Activated CD4-positive, alpha-beta memory T cell treated with anti-CD3 and anti-CD28 coated beads, Interleukin-2, amount 10 ng/mL, durations not matched to agents 7 days and 5 days (primary cell): Measurements from ENCODE around the gene BNC2. TPM values are rescaled to one million over a fixed set of nuclear protein-coding genes. Genes with fewer than 3 reads are reported as not detected.
"Not testable (repeated sequence)": the region's sequence is repeated elsewhere in the genome, so short reads cannot be mapped to it uniquely, and the experiment has no call there.

Experiments
- CTCF ChIA-PET: fragments of 350-600 bp; sonication (Branson Sonifier 250); formaldehyde crosslinking; loops from one replicate; lab custom pipeline; 2021; ENCODE audit warnings: antibody characterized with exemption, inconsistent platforms; lab: Charles Lee
- POLR2A ChIA-PET: fragments of 350-600 bp; sonication (Branson Sonifier 250); formaldehyde crosslinking; loops from one replicate; lab custom pipeline; 2021; ENCODE audit warnings: antibody characterized with exemption; lab: Charles Lee
- DNase-seq: peaks from one replicate; pipeline ENCODE4 v3.0.0-alpha.2; 2020
- H3K27ac Mint-ChIP-seq: one replicate; pipeline ENCODE4 v1.8.0; 2021; ENCODE audit warnings: mild to moderate bottlenecking, mixed read lengths
- H3K27me3 Mint-ChIP-seq: one replicate; pipeline ENCODE4 v1.8.0; 2021; ENCODE audit warnings: mixed read lengths
- H3K36me3 Mint-ChIP-seq: one replicate; pipeline ENCODE4 v1.8.0; 2021; ENCODE audit warnings: low read depth, mixed read lengths
- H3K4me1 Mint-ChIP-seq: one replicate; pipeline ENCODE4 v1.8.0; 2021; ENCODE audit warnings: mixed read lengths
- H3K4me3 Mint-ChIP-seq: one replicate; pipeline ENCODE4 v1.8.0; 2021; ENCODE audit warnings: mild to moderate bottlenecking, mixed read lengths
- H3K9me3 Mint-ChIP-seq: one replicate; pipeline ENCODE4 v1.8.0; 2021; ENCODE audit warnings: mixed read lengths
- total RNA-seq, 2 experiments: library from RNA; stranded (reverse); gene quantifications; one replicate each; pipeline ENCODE4 v1.2.3, GENCODE V29; 2021

The BNC2 gene
- total RNA-seq, 2 experiments from 2014 or later = not detected

- no peak for DNase-seq
- Mint-ChIP-seq H3K4me3 (no peak overlapping the region), H3K36me3 (no peaks in the 10 kb centered on the region), H3K27ac (no peak overlapping the region), H3K9me3 (peaks cover 2% of the 10 kb centered on the region), H3K27me3 (no peaks in the 10 kb centered on the region), H3K4me1 (no peaks in the 10 kb centered on the region)
- ChIA-PET POLR2A (no interaction called here), CTCF (no interaction called here)
Observed at GRCh38 chr9:16485575-16486321, 384.7 kb downstream of the BNC2 start.

GRCh38 chr9:16485160-16485559 is 385.3 kb downstream of the BNC2 start:
- peaks cover 2% of the 10 kb centered on the region for H3K9me3 Mint-ChIP-seq
- H3K27ac Mint-ChIP-seq = no peak overlapping the region
- no peaks in the 10 kb centered on the region for H3K27me3 Mint-ChIP-seq
- H3K4me3 Mint-ChIP-seq = no peak overlapping the region
- no peaks in the 10 kb centered on the region for H3K36me3 Mint-ChIP-seq
- DNase-seq = no peak
- H3K4me1 Mint-ChIP-seq = no peaks in the 10 kb centered on the region
- CTCF ChIA-PET = no interaction called here
- POLR2A ChIA-PET = no interaction called here

GRCh38 chr9:16484744-16485143 is 385.7 kb downstream of the BNC2 start:
- Mint-ChIP-seq H3K9me3 (peaks cover 2% of the 10 kb centered on the region), H3K27me3 (no peaks in the 10 kb centered on the region), H3K4me1 (no peaks in the 10 kb centered on the region), H3K36me3 (no peaks in the 10 kb centered on the region), H3K4me3 (no peak overlapping the region), H3K27ac (no peak overlapping the region)
- ChIA-PET CTCF (no interaction called here), POLR2A (no interaction called here)
- no peak for DNase-seq

- no peak overlapping the region for H3K27ac Mint-ChIP-seq
- H3K27me3 Mint-ChIP-seq = no peaks in the 10 kb centered on the region
- POLR2A ChIA-PET = no interaction called here
- no peak overlapping the region for H3K4me3 Mint-ChIP-seq
- no peaks in the 10 kb centered on the region for H3K36me3 Mint-ChIP-seq
- no peak for DNase-seq
- no peaks in the 10 kb centered on the region for H3K4me1 Mint-ChIP-seq
- CTCF ChIA-PET = no interaction called here
- H3K9me3 Mint-ChIP-seq = peaks cover 2% of the 10 kb centered on the region
Observed at GRCh38 chr9:16484180-16484579, 386.3 kb downstream of the BNC2 start.

- no peak for DNase-seq
- Mint-ChIP-seq H3K9me3 (peaks cover 5% of the 10 kb centered on the region), H3K27ac (no peak overlapping the region), H3K27me3 (no peaks in the 10 kb centered on the region), H3K36me3 (no peaks in the 10 kb centered on the region), H3K4me1 (no peaks in the 10 kb centered on the region), H3K4me3 (no peak overlapping the region)
- POLR2A ChIA-PET = no interaction called here
- CTCF ChIA-PET = no interaction called here
Observed at GRCh38 chr9:16482764-16483163, 387.7 kb downstream of the BNC2 start.

- H3K27me3 Mint-ChIP-seq, DNase-seq, POLR2A ChIA-PET, H3K36me3 Mint-ChIP-seq, CTCF ChIA-PET, H3K9me3 Mint-ChIP-seq, H3K27ac Mint-ChIP-seq, H3K4me3 Mint-ChIP-seq, H3K4me1 Mint-ChIP-seq: not testable (repeated sequence)
Observed at GRCh38 chr9:16480584-16480983, 389.9 kb downstream of the BNC2 start.

- POLR2A ChIA-PET = no interaction called here
- Mint-ChIP-seq H3K36me3 (no peaks in the 10 kb centered on the region), H3K27ac (no peak overlapping the region), H3K4me3 (no peak overlapping the region), H3K27me3 (no peaks in the 10 kb centered on the region), H3K4me1 (no peaks in the 10 kb centered on the region), H3K9me3 (peaks cover 11% of the 10 kb centered on the region)
- DNase-seq = no peak
- CTCF ChIA-PET = no interaction called here
Observed at GRCh38 chr9:16475996-16476395, 394.5 kb downstream of the BNC2 start.

- Mint-ChIP-seq H3K27me3 (no peaks in the 10 kb centered on the region), H3K9me3 (peaks cover 15% of the 10 kb centered on the region), H3K4me1 (no peaks in the 10 kb centered on the region), H3K27ac (no peak overlapping the region), H3K4me3 (no peak overlapping the region), H3K36me3 (no peaks in the 10 kb centered on the region)
- ChIA-PET POLR2A (no interaction called here), CTCF (no interaction called here)
- DNase-seq = no peak
Observed at GRCh38 chr9:16475257-16475656, 395.2 kb downstream of the BNC2 start.

- Mint-ChIP-seq H3K27ac (no peak overlapping the region), H3K4me1 (no peaks in the 10 kb centered on the region), H3K9me3 (peaks cover 22% of the 10 kb centered on the region), H3K27me3 (no peaks in the 10 kb centered on the region), H3K4me3 (no peak overlapping the region), H3K36me3 (no peaks in the 10 kb centered on the region)
- POLR2A ChIA-PET = no interaction called here
- CTCF ChIA-PET = no interaction called here
- DNase-seq = no peak
Observed at GRCh38 chr9:16469184-16469583, 401.3 kb downstream of the BNC2 start.

GRCh38 chr9:16461851-16462250 is 408.6 kb downstream of the BNC2 start:
- ChIA-PET POLR2A (no interaction called here), CTCF (no interaction called here)
- DNase-seq = no peak
- Mint-ChIP-seq H3K4me1 (no peaks in the 10 kb centered on the region), H3K27ac (no peak overlapping the region), H3K36me3 (no peaks in the 10 kb centered on the region), H3K27me3 (no peaks in the 10 kb centered on the region), H3K4me3 (no peak overlapping the region), H3K9me3 (peaks cover 14% of the 10 kb centered on the region)

- Mint-ChIP-seq H3K36me3 (no peaks in the 10 kb centered on the region), H3K4me1 (no peaks in the 10 kb centered on the region), H3K27ac (no peak overlapping the region), H3K4me3 (no peak overlapping the region), H3K27me3 (no peaks in the 10 kb centered on the region), H3K9me3 (peaks cover 14% of the 10 kb centered on the region)
- ChIA-PET POLR2A (no interaction called here), CTCF (no interaction called here)
- no peak for DNase-seq
Observed at GRCh38 chr9:16461137-16461840, 409.2 kb downstream of the BNC2 start.

- no peak overlapping the region for H3K27ac Mint-ChIP-seq
- H3K4me3 Mint-ChIP-seq = no peak overlapping the region
- H3K4me1 Mint-ChIP-seq = no peaks in the 10 kb centered on the region
- no peaks in the 10 kb centered on the region for H3K36me3 Mint-ChIP-seq
- CTCF ChIA-PET = no interaction called here
- POLR2A ChIA-PET = no interaction called here
- H3K27me3 Mint-ChIP-seq = no peaks in the 10 kb centered on the region
- H3K9me3 Mint-ChIP-seq = peaks cover 14% of the 10 kb centered on the region
- no peak for DNase-seq
Observed at GRCh38 chr9:16460696-16461095, 409.8 kb downstream of the BNC2 start.

GRCh38 chr9:16459421-16460148 is 410.9 kb downstream of the BNC2 start:
- no peak overlapping the region for H3K4me3 Mint-ChIP-seq
- H3K9me3 Mint-ChIP-seq = peaks cover 10% of the 10 kb centered on the region
- POLR2A ChIA-PET = no interaction called here
- no peaks in the 10 kb centered on the region for H3K36me3 Mint-ChIP-seq
- no peak overlapping the region for H3K27ac Mint-ChIP-seq
- DNase-seq = no peak
- H3K4me1 Mint-ChIP-seq = no peaks in the 10 kb centered on the region
- CTCF ChIA-PET = no interaction called here
- H3K27me3 Mint-ChIP-seq = no peaks in the 10 kb centered on the region
